ENCODE results near the gene RIN3.

RIN3 gene

GRCh38 chr14:92582706-92583452, 69.3 kb downstream of the RIN3 start:
- no peak for DNase-seq

- no peak for DNase-seq
Observed at GRCh38 chr14:92584220-92584619, 70.6 kb downstream of the RIN3 start.

- no peak for DNase-seq
Observed at GRCh38 chr14:92584816-92585215, 71.2 kb downstream of the RIN3 start.

- no peak for DNase-seq
Observed at GRCh38 chr14:92585981-92586937, 72.7 kb downstream of the RIN3 start.

GRCh38 chr14:92586963-92587699, 73.5 kb downstream of the RIN3 start:
- no peak for DNase-seq

- DNase-seq: no peak
Observed at GRCh38 chr14:92587700-92588085, 74.1 kb downstream of the RIN3 start.

GRCh38 chr14:92589213-92589852, 75.8 kb downstream of the RIN3 start:
- no peak for DNase-seq

- DNase-seq: no peak
Observed at GRCh38 chr14:92590176-92590575, 76.6 kb downstream of the RIN3 start.

- DNase-seq: no peak
Observed at GRCh38 chr14:92590941-92591340, 77.4 kb downstream of the RIN3 start.

- no peak for DNase-seq
Observed at GRCh38 chr14:92591346-92591745, 77.8 kb downstream of the RIN3 start.

- DNase-seq: no peak
Observed at GRCh38 chr14:92595267-92595666, 81.7 kb downstream of the RIN3 start.

GRCh38 chr14:92596331-92596907, 82.8 kb downstream of the RIN3 start:
- no peak for DNase-seq

- no peak for DNase-seq
Observed at GRCh38 chr14:92597906-92598905, 84.6 kb downstream of the RIN3 start.

- no peak for DNase-seq
Observed at GRCh38 chr14:92599811-92600210, 86.2 kb downstream of the RIN3 start.

GRCh38 chr14:92600318-92601053, 86.9 kb downstream of the RIN3 start:
- DNase-seq: no peak

GRCh38 chr14:92601131-92601710, 87.6 kb downstream of the RIN3 start:
- no peak for DNase-seq

GRCh38 chr14:92601757-92602417, 88.3 kb downstream of the RIN3 start:
- no peak for DNase-seq

- DNase-seq: no peak
Observed at GRCh38 chr14:92603309-92604242, 90.0 kb downstream of the RIN3 start.
